Stimulated activated CD4-positive, alpha-beta T cell treated with anti-CD3 and anti-CD28 coated beads, TNF-alpha, amount 100 ng/mL, for 48 hours (primary cell): Measurements from ENCODE around the gene SGCA.

Experiments used
- DNase-seq, 3 donors: peaks; one replicate each; pipeline ENCODE4 v3.0.0-alpha.2; 2020; ENCODE audit warnings: low read depth in 3 of 3

SGCA gene

GRCh38 chr17:50149091-50149416 lies 16.8 kb upstream of the SGCA start:
- no peak for DNase-seq

GRCh38 chr17:50149417-50150353 lies 16.1 kb upstream of the SGCA start:
- DNase-seq: no peak

- no peak for DNase-seq
Measured at GRCh38 chr17:50150354-50151040, 15.3 kb upstream of the SGCA start, which contains the start of gene PPP1R9B. Gene PPP1R9B, minus strand, starts transcription at chr17:50150677. Its CDS starts 164 bp downstream, at chr17:50150513.

GRCh38 chr17:50151041-50151936 lies 14.5 kb upstream of the SGCA start:
- peak; percentile 75 to 88 (median 78) for DNase-seq

GRCh38 chr17:50151937-50152547 lies 13.8 kb upstream of the SGCA start:
- peak in 1 of 3 donors; percentile 45 for DNase-seq

GRCh38 chr17:50152736-50153135 lies 13.1 kb upstream of the SGCA start:
- DNase-seq: no peak

GRCh38 chr17:50153650-50154575 lies 11.9 kb upstream of the SGCA start:
- DNase-seq: no peak

- no peak for DNase-seq
Measured at GRCh38 chr17:50154604-50155003, 11.2 kb upstream of the SGCA start.

- DNase-seq: no peak
Measured at GRCh38 chr17:50155115-50155819, 10.5 kb upstream of the SGCA start.

- DNase-seq: no peak
Measured at GRCh38 chr17:50157891-50158290, 7.9 kb upstream of the SGCA start.

GRCh38 chr17:50161023-50161910 lies 4.5 kb upstream of the SGCA start:
- DNase-seq: peak; percentile 90 to 95 (median 92)

GRCh38 chr17:50161911-50162288 lies 3.9 kb upstream of the SGCA start:
- no peak for DNase-seq

GRCh38 chr17:50162466-50163254 lies 3.1 kb upstream of the SGCA start:
- no peak for DNase-seq

- DNase-seq: no peak
Measured at GRCh38 chr17:50163843-50164696, 1.7 kb upstream of the SGCA start.

GRCh38 chr17:50164697-50164988 lies 1.2 kb upstream of the SGCA start:
- no peak for DNase-seq

- no peak for DNase-seq
Measured at GRCh38 chr17:50165066-50165465, 739 bp upstream of the SGCA start.

GRCh38 chr17:50165466-50165865 lies 339 bp upstream of the SGCA start:
- no peak for DNase-seq
